Mesenchymal stem cell (in vitro differentiated cells and primary cell): ENCODE data around the gene TNFAIP2.

Source experiments
- DNase-seq: peaks from one replicate; pipeline ENCODE4 v3.0.0-alpha.2; 2013
- H2AFZ ChIP-seq: one replicate; pipeline ENCODE4 v1.6.1; 2013; ENCODE audit warnings: low read depth, mild to moderate bottlenecking, control low read depth, inconsistent platforms, low read length, moderate library complexity
- H2AK5ac ChIP-seq: 2 replicates; pipeline ENCODE4 v1.6.1; 2013; ENCODE audit warnings: low read length, moderate library complexity, mild to moderate bottlenecking, inconsistent platforms; ENCODE audit not compliant: severe bottlenecking
- H2BK120ac ChIP-seq: one replicate; pipeline ENCODE4 v1.6.1; 2013; ENCODE audit warnings: low read depth, mild to moderate bottlenecking, inconsistent platforms, low read length, moderate library complexity
- H2BK12ac ChIP-seq, 2 experiments: one replicate each; pipeline ENCODE4 v1.6.1; 2013; ENCODE audit warnings: inconsistent platforms in 2 of 2, low read length in 2 of 2, mild to moderate bottlenecking in 2 of 2, moderate library complexity in 2 of 2, control low read depth in 1 of 2
- H2BK15ac ChIP-seq: one replicate; pipeline ENCODE4 v1.6.1; 2013; ENCODE audit warnings: mild to moderate bottlenecking, low read depth, inconsistent platforms; ENCODE audit not compliant: poor library complexity, severe bottlenecking
- H2BK5ac ChIP-seq: 2 replicates; pipeline ENCODE4 v1.6.1; 2013; ENCODE audit warnings: low read depth, mild to moderate bottlenecking, low read length, control low read depth, inconsistent platforms; ENCODE audit not compliant: poor library complexity, severe bottlenecking
- H3K14ac ChIP-seq, 2 experiments: one replicate each; pipeline ENCODE4 v1.6.1; 2013; ENCODE audit warnings: inconsistent platforms in 2 of 2, low read length in 2 of 2, control low read depth in 1 of 2, mild to moderate bottlenecking in 1 of 2, moderate library complexity in 1 of 2
- H3K18ac ChIP-seq, 2 experiments: one replicate each; pipeline ENCODE4 v1.6.1; 2013; ENCODE audit warnings: inconsistent platforms in 2 of 2, low read length in 2 of 2, control low read depth in 1 of 2, low read depth in 1 of 2, mild to moderate bottlenecking in 1 of 2
- H3K23ac ChIP-seq, 2 experiments: one replicate each; pipeline ENCODE4 v1.6.1; 2013; ENCODE audit warnings: inconsistent platforms in 2 of 2, low read length in 2 of 2, mild to moderate bottlenecking in 2 of 2, moderate library complexity in 2 of 2, control low read depth in 1 of 2
- H3K27ac ChIP-seq: 2 replicates; pipeline ENCODE4 v1.5.1; 2013; ENCODE audit warnings: mild to moderate bottlenecking, moderate library complexity, low read length, control low read depth, inconsistent platforms; ENCODE audit not compliant: poor library complexity, severe bottlenecking
- H3K27me3 ChIP-seq, 2 experiments: 2 replicates each; pipeline versions ENCODE4 v1.6.1 to v1.7.0; 2013; ENCODE audit warnings: low read length in 2 of 2, mild to moderate bottlenecking in 2 of 2, moderate library complexity in 2 of 2, control low read depth in 1 of 2, inconsistent platforms in 1 of 2; ENCODE audit not compliant: control insufficient read depth in 1 of 2, insufficient read depth in 1 of 2
- H3K36me3 ChIP-seq, 2 experiments: 2 replicates each; pipeline versions ENCODE4 v1.6.1 to v1.7.0; 2013; ENCODE audit warnings: low read length in 2 of 2, control low read depth in 1 of 2, inconsistent platforms in 1 of 2, low read depth in 1 of 2, mild to moderate bottlenecking in 1 of 2; ENCODE audit not compliant: insufficient read depth in 2 of 2, control insufficient read depth in 1 of 2
- H3K4ac ChIP-seq, 2 experiments: one replicate each; pipeline ENCODE4 v1.6.1; 2013; ENCODE audit warnings: inconsistent platforms in 2 of 2, low read length in 2 of 2, mild to moderate bottlenecking in 2 of 2, moderate library complexity in 2 of 2, control low read depth in 1 of 2, low read depth in 1 of 2
- H3K4me1 ChIP-seq: 2 replicates; pipeline ENCODE4 v1.6.1; 2013; ENCODE audit warnings: low read depth, low read length, control low read depth; ENCODE audit not compliant: control insufficient read depth, insufficient read depth
- H3K4me2 ChIP-seq: 2 replicates; pipeline ENCODE4 v1.6.1; 2013; ENCODE audit warnings: low read length, mild to moderate bottlenecking, inconsistent platforms; ENCODE audit not compliant: poor library complexity, severe bottlenecking
- H3K4me3 ChIP-seq, 2 experiments: 2 replicates each; pipeline versions ENCODE4 v1.5.1 to v1.7.0; 2013; ENCODE audit warnings: low read length in 2 of 2, mild to moderate bottlenecking in 2 of 2, control low read depth in 1 of 2, low read depth in 1 of 2; ENCODE audit not compliant: insufficient read depth in 1 of 2
- H3K79me1 ChIP-seq: replicated peaks from 2 replicates; pipeline ENCODE4 v1.6.1; 2013; ENCODE audit warnings: mild to moderate bottlenecking, control low read depth, low read length, inconsistent platforms; ENCODE audit not compliant: poor library complexity, severe bottlenecking
- H3K9ac ChIP-seq: 2 replicates; pipeline ENCODE4 v1.7.0; 2013; ENCODE audit warnings: mild to moderate bottlenecking, low read length, moderate library complexity
- H3K9me3 ChIP-seq: 2 replicates; pipeline ENCODE4 v1.7.0; 2013; ENCODE audit warnings: mild to moderate bottlenecking, low read length; ENCODE audit not compliant: control insufficient read depth
- H4K8ac ChIP-seq: one replicate; pipeline ENCODE4 v1.6.1; 2013; ENCODE audit warnings: inconsistent platforms, mild to moderate bottlenecking, low read length, moderate library complexity
- H4K91ac ChIP-seq: one replicate; pipeline ENCODE4 v1.6.1; 2013; ENCODE audit warnings: mild to moderate bottlenecking, low read length, inconsistent platforms
- WGBS: methylation state at CpG from one replicate; pipeline ENCODE4 v1.1.7; 2013; ENCODE audit warnings: mixed read lengths; 5-methylcytosine and 5-hydroxymethylcytosine counted together

Gene TNFAIP2

DNA sequence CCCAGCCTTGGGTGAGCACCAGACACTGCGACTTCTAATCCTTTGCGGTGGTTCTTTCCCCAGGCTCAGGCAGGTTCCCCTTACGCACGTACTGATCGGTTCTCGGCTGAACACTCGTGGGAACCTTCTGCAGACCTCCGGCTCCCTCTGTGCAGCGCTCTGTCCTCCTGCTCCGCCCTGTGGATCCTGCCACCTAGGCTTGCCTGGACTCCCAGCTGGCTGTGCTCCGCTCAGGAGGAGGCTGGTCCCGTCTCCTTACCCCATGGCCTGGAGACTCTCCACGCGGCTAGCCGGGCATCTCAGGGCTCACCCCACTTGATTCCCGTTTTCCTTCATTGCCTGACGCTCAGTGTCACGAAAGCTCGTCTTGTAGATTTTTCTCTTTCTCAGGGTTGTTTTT is 34.7 kb downstream of the TNFAIP2 start:
- Histone ChIP-seq H3K4me1 (peaks cover 13% of the 10 kb centered on the region), H4K8ac (no peak overlapping the region), H3K4me2 (no peak overlapping the region), H3K36me3 (no peaks in the 10 kb centered on the region), H3K9me3 (no peaks in the 10 kb centered on the region), H2AFZ (no peak overlapping the region), H2BK5ac (no peak overlapping the region), H3K18ac (no peak overlapping the region), H2BK120ac (no peak overlapping the region), H3K27ac (no peak overlapping the region), H3K9ac (no peak overlapping the region), H2BK12ac (no peak overlapping the region), H2BK15ac (no peak overlapping the region), H3K27me3 (peaks cover 3 to 48% of the 10 kb centered on the region in 2 experiments), H3K4me3 (no peak overlapping the region), H3K14ac (no peak overlapping the region), H3K4ac (no peak overlapping the region), H3K79me1 (no peaks in the 10 kb centered on the region), H3K23ac (no peak overlapping the region), H2AK5ac (no peak overlapping the region), H4K91ac (no peak overlapping the region)
- 93% methylated on average over 19 of the region's 19 CpGs for WGBS
- DNase-seq, result no peak

DNA sequence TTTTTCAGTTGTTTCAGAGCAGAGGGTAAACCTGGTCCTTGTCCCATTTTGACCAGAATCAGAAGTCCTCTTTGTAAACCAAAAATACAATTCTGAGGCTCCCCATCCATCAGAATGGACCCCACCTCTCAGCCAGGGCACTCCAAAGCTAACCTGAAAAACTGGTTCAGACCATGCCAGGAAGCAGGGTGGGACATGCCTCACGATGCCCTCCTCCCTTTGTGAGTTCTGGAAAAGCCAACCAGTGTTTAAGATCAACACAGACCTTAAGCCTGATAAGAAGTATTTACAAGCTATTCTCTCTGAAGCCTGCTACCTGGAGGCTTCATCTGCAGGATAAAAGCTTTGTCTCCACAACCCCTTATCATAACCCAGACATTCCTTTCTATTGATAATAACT is 35.4 kb downstream of the TNFAIP2 start:
- H3K9ac ChIP-seq, result no peak overlapping the region
- 75% methylated on average over 1 of the region's 1 CpG for WGBS
- H4K91ac ChIP-seq, result no peak overlapping the region
- DNase-seq, result no peak
- H3K27me3 ChIP-seq, result peaks cover 6 to 54% of the 10 kb centered on the region in 2 experiments
- H3K14ac ChIP-seq, result no peak overlapping the region
- no peaks in the 10 kb centered on the region for H3K9me3 ChIP-seq
- no peak overlapping the region for H3K27ac ChIP-seq
- no peak overlapping the region for H3K18ac ChIP-seq
- H3K4me2 ChIP-seq, result no peak overlapping the region
- H2BK5ac ChIP-seq, result no peak overlapping the region
- no peak overlapping the region for H2BK15ac ChIP-seq
- H3K23ac ChIP-seq, result no peak overlapping the region
- no peak overlapping the region for H2AFZ ChIP-seq
- no peak overlapping the region for H2AK5ac ChIP-seq
- H2BK120ac ChIP-seq, result no peak overlapping the region
- no peaks in the 10 kb centered on the region for H3K36me3 ChIP-seq
- no peak overlapping the region for H3K4me3 ChIP-seq
- no peaks in the 10 kb centered on the region for H3K79me1 ChIP-seq
- no peak overlapping the region for H3K4ac ChIP-seq
- H4K8ac ChIP-seq, result no peak overlapping the region
- H3K4me1 ChIP-seq, result peaks cover 13% of the 10 kb centered on the region
- H2BK12ac ChIP-seq, result no peak overlapping the region

DNA sequence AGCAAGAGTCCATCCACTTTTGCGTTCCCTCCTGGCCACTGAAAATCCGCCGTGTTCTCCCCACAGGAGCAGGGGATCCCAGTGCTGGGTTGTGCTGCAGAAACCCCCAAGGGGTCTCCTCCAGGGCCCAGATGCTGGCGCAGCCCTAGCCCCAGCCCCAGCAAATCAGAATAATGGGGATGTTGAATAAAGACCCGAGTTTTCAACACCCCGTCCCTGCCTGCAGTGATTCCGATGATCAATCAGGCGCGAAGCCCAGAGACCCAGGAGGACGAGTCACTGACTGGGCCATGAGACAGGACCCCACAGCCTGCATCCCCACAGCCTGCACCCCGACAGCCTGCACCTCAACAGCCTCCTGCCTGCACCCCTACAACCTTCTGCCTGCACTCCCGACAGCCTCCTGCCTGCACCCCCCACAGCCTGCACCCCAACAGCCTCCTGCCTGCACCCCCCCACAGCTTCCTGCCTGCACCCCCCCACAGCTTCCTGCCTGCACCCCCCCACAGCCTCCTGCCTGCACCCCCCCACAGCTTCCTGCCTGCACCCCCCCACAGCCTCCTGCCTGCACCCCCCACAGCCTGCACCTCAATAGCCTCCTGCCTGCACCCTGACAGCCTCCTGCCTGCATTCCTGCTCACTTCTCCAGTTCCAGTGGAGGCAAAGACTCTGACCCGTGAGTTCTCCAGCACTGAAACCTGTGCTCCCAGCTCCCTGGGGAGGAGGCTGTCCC is 37.2 kb downstream of the TNFAIP2 start:
- H3K9ac ChIP-seq, result no peak overlapping the region
- H3K18ac ChIP-seq, result no peak overlapping the region
- H4K8ac ChIP-seq, result no peak overlapping the region
- H2AFZ ChIP-seq, result no peak overlapping the region
- H2BK5ac ChIP-seq, result no peak overlapping the region
- H3K36me3 ChIP-seq, result no peaks in the 10 kb centered on the region
- H3K27ac ChIP-seq, result no peak overlapping the region
- H2BK120ac ChIP-seq, result no peak overlapping the region
- WGBS, result 86% methylated on average over 13 of the region's 13 CpGs
- no peak overlapping the region for H2BK15ac ChIP-seq
- H2AK5ac ChIP-seq, result no peak overlapping the region
- no peak overlapping the region for H3K4ac ChIP-seq
- no peak overlapping the region for H2BK12ac ChIP-seq
- H4K91ac ChIP-seq, result no peak overlapping the region
- H3K4me2 ChIP-seq, result no peak overlapping the region
- no peaks in the 10 kb centered on the region for H3K9me3 ChIP-seq
- peaks cover 12% of the 10 kb centered on the region for H3K4me1 ChIP-seq
- H3K23ac ChIP-seq, result no peak overlapping the region
- H3K27me3 ChIP-seq, result peaks cover 16 to 70% of the 10 kb centered on the region in 2 experiments
- no peak overlapping the region for H3K4me3 ChIP-seq
- DNase-seq, result no peak
- no peaks in the 10 kb centered on the region for H3K79me1 ChIP-seq
- H3K14ac ChIP-seq, result no peak overlapping the region

- Histone ChIP-seq H2AK5ac (no peak overlapping the region), H3K36me3 (no peaks in the 10 kb centered on the region), H2BK12ac (no peak overlapping the region), H3K9ac (no peak overlapping the region), H2BK5ac (no peak overlapping the region), H3K27ac (no peak overlapping the region), H3K23ac (no peak overlapping the region), H3K4ac (no peak overlapping the region), H3K4me2 (no peak overlapping the region), H3K27me3 (peaks cover 21 to 76% of the 10 kb centered on the region in 2 experiments), H4K91ac (no peak overlapping the region), H3K4me3 (no peak overlapping the region), H2AFZ (no peak overlapping the region), H3K9me3 (no peaks in the 10 kb centered on the region), H4K8ac (no peak overlapping the region), H3K14ac (no peak overlapping the region), H2BK15ac (no peak overlapping the region), H3K18ac (no peak overlapping the region), H3K79me1 (no peaks in the 10 kb centered on the region), H2BK120ac (no peak overlapping the region), H3K4me1 (peaks cover 12% of the 10 kb centered on the region)
- WGBS, result 82% methylated on average over 4 of the region's 4 CpGs
- DNase-seq, result no peak
Measured at GRCh38 chr14:103161054-103161397, 37.8 kb downstream of the TNFAIP2 start.
